GM19351 (cell line): ENCODE measurements around the gene PWP2.
"Not testable (repeated sequence)": the region's sequence is repeated elsewhere in the genome, so short reads cannot be mapped to it uniquely, and the experiment has no call there.

Experiments
- ATAC-seq: cut with Tn5 transposase; IDR thresholded peaks from one replicate; pipeline ENCODE4 v1.9.1; 2021; ENCODE audit warnings: mild to moderate bottlenecking, moderate library complexity; ENCODE audit not compliant: unreplicated experiment

Gene PWP2

GRCh38 chr21:44107026-44107501 lies at the start of gene PWP2:
Gene PWP2, plus strand, starts transcription at chr21:44107399. Its CDS starts 18 bp downstream, at chr21:44107417.
- not testable (repeated sequence) for ATAC-seq

- ATAC-seq: no peak
Measured at GRCh38 chr21:44057960-44058651, 49.1 kb upstream of the PWP2 start.

- ATAC-seq: no peak
Measured at GRCh38 chr21:44058652-44058964, 48.6 kb upstream of the PWP2 start.

- no peak for ATAC-seq
Measured at GRCh38 chr21:44058981-44059380, 48.2 kb upstream of the PWP2 start.

- no peak for ATAC-seq
Measured at GRCh38 chr21:44059710-44060109, 47.5 kb upstream of the PWP2 start.

DNA sequence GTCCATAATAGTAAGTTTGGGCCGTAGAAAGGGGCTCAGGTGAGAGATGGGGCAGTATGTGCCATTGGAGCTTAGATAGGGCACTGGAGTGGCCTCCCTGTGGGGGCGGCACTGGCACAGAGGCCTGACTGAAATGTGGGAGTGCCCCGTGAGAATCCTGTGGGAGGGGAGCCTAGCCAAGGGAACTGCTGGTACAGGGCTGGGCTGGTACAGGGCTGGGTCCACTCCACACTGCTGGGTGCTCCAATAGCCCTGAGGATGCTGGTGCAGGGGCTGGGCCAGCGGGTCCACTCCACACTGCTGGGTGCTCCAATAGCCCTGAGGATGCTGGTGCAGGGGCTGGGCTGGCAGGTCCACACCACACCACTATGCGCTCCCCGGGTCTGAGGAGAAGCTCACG lies 44.8 kb upstream of the PWP2 start:
- no peak for ATAC-seq

DNA sequence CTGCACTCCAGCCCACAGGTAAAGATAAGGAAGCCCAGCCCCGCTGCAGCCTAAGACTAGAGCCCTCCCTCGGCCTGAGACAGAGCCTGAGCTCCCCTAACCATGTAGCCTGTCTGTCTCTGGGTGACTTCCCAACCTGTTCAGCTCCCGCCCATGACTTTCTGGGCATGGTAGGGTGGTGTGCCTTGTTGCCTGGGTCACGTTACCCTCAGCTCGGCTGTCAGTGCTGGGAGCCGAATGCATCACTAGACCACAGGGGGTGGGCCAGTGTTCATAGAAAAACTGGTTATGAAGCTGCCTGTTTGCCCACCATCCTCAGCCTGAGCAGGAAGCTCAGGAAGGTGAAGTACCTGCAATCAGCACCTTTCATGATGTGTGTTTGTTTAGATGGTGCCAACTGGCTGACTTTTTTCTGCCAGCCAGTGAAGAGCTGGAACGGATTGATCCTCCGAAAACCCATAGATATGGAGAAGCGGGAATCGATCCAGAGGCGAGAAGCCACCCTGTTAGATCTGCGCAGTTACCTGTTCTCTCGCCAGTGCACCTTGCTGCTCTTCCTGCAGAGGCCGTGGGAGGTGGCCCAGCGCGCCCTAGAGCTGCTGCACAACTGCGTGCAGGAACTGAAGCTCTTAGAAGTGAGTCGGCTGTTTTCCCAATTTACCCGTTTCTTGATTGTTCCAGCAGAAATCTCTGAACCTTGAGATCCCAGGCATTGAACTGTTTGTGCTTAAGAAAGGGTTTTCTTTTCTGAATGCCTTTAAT lies 43.9 kb upstream of the PWP2 start:
- no peak for ATAC-seq

GRCh38 chr21:44064852-44065403 lies 42.3 kb upstream of the PWP2 start:
- ATAC-seq: no peak

DNA sequence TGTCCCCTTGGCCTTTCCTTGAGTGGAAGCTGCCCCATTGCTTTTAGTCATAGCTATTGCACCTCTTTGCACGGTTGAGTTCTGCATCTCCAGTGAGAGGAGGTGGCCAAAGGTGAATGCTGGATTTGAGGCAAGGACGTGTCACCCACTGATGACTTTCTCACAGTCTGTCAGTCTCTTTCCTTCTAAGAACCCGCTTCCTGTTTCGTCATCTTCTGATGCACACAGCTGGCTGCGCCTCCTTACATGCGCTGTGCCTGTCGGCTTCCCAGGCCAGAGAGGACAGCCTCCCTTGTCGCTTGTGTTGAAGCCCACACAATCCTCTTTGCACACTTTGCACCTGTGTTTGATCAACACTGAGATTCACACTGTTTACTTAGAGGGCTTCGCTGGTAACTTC lies 41.8 kb upstream of the PWP2 start:
- ATAC-seq: no peak

DNA sequence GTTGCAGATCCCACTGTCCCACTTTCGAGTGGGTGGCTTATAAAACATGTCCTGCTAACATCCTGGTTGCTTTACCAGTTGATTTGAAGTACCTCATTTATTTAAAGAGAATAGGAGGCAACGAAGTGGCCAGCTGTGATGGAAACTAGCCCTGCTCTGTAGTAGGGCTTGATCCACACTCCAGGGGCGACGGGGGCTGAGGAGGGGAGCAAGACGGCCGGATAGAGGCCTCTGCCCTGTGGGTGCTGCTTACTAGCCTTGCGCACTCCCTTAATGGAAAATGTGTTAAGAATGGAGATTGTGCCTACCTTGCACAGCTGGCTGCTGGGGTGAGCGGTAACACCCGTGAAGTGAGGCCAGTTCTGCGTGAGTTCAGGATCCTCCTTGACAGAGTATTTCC lies 41.1 kb upstream of the PWP2 start:
- no peak for ATAC-seq

GRCh38 chr21:44067011-44067839 lies 40.0 kb upstream of the PWP2 start:
- ATAC-seq: no peak

DNA sequence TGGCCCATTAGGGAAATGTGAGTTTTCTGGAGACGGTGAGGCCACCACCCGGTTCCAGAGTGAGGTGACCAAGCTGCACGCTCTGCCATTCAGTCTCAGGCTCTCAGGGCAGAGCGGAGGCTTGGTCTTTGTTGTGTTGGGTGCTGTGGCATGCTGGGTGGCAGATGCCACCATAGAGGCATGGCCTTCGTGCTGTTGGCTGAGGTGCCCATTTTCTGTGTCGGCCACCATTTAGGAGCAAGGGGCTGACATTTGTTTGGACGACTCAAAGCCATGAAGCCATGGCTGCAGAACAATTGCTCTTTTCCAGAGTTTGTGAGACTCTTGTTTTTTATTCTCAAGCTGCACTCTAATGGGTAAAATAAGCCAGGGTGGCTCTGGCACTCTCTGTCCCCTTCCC lies 36.8 kb upstream of the PWP2 start:
- no peak for ATAC-seq

- no peak for ATAC-seq
Measured at GRCh38 chr21:44071359-44072104, 35.7 kb upstream of the PWP2 start.

DNA sequence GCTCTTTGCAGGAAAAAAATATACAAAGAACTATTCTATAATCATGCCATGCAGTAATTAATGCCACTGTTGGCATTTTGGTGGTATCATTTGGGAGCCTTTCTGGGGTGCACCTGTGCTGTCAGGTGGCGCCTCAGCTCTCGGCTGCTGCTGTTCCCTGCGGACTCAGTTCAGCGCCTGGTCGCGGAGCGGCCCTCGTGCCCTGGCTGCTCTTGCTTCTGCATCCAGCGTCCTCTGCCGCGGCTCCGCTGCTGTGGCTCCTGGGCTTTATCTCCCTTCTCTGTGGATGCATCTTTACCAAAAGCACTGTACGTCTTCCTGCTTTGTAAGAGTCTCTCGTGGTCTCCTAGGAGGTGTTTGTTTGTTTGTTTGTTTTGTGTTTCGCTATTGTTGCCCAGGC lies 35.1 kb upstream of the PWP2 start:
- no peak for ATAC-seq

GRCh38 chr21:44074315-44074958 lies 32.8 kb upstream of the PWP2 start:
- no peak for ATAC-seq

DNA sequence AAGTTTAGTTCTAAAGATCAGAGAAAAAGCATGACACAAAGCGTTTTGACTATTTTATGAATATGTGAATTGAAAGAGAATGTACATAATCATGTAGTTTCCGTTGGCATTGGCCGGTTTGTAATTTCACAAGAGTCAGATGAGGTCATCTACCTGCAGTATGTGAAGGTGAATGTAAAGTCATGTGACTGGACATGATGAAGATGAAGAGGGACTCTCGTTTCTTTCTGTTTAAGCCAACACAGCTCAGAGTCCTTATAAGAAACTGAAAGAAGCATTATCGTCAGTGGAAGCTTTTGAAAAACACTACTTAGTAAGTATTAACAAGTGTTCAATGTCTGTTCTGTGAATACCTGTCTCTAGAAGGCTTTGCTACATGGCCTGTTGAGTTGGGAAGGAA lies 30.9 kb upstream of the PWP2 start:
- ATAC-seq: no peak

- no peak for ATAC-seq
Measured at GRCh38 chr21:44078411-44078981, 28.7 kb upstream of the PWP2 start.

DNA sequence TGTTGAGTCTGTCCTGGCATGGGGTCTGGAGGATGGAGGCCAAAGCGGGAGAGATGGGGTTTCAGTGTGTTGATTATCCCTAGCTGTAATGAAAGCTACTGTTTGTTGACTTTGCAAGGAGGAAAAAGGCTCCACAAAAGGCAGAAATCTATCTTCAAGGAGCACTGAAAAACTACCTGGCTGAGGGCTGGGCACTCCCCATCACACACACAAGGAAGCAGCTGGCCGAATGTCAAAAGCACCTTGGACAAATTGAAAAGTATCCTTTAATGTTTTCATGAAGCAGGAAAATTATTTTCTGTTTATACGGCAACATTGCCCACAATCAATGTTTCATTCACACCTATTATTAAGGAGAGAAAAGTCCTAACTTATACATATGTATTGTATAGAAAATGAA lies 27.8 kb upstream of the PWP2 start:
- ATAC-seq: no peak

DNA sequence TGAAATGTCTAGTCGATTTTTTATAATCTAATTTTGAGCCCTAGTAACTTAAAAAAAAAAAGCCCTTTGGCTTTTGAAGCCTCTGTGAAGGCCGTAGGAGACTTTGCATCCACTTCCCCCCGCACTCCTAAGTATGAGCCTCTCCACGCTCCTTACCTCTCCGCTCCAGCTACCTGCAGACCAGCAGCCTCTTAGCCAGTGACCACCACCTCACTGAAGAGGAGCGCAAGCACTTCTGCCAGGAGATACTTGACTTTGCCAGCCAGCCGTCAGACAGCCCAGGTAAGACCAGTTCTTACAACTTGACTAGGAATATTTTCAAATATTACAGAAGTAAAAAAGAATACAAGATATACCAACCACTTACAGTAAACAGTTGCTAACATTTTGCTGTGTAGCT lies 27.4 kb upstream of the PWP2 start:
- no peak for ATAC-seq
